Measurements from ENCODE around the gene MTMR3. TPM values are rescaled to one million over a fixed set of nuclear protein-coding genes. Genes with fewer than 3 reads are reported as not detected.

The MTMR3 gene
- total RNA-seq, 1 donor = 36.9 TPM

- Histone ChIP-seq H3K9me3 (ENCODE audit: low read depth, low read length) (no peaks in the 10 kb centered on the region), H3K4me1 (ENCODE audit: insufficient read depth, low read length) (peaks cover 26% of the 10 kb centered on the region), H3K27me3 (ENCODE audit: insufficient read depth, low read length) (no peaks in the 10 kb centered on the region), H3K79me2 (ENCODE audit: insufficient read depth, low read length) (no peaks in the 10 kb centered on the region), H3K4me3 (ENCODE audit: insufficient read depth, low read length) (no peak overlapping the region), H3K27ac (ENCODE audit: low read depth, low read length) (peak overlapping the region; percentile 48), H2AFZ (ENCODE audit: low read length) (no peak overlapping the region), H4K20me1 (ENCODE audit: insufficient read depth, low read length) (peaks cover 3% of the 10 kb centered on the region), H3K36me3 (ENCODE audit: insufficient read depth, low read length) (peaks cover 52% of the 10 kb centered on the region), H3K4me2 (ENCODE audit: insufficient read depth, low read length) (peak overlapping the region; percentile 22)
- TF ChIP-seq CTCF (IDR thresholded peaks at IDR 0.05; ENCODE audit: extremely low read depth, low read depth, low read length) = no peak
- DNase-seq (ENCODE audit: insufficient read length, low spot score, missing footprints) = peak; percentile 66
These were observed 133.6 kb downstream of the MTMR3 start for GRCh38 chr22:30016596-30016995.

GRCh38 chr22:30017375-30018223 lies 134.6 kb downstream of the MTMR3 start:
- H3K27ac ChIP-seq (ENCODE audit: low read depth, low read length) = peak overlapping the region; percentile 48

GRCh38 chr22:30020511-30020910 lies 137.5 kb downstream of the MTMR3 start:
- peaks cover 30% of the 10 kb centered on the region for H3K4me1 ChIP-seq (ENCODE audit: insufficient read depth, low read length)
- no peaks in the 10 kb centered on the region for H3K27me3 ChIP-seq (ENCODE audit: insufficient read depth, low read length)
- no peak overlapping the region for H3K27ac ChIP-seq (ENCODE audit: low read depth, low read length)
- no peak for DNase-seq (ENCODE audit: insufficient read length, low spot score, missing footprints)
- peaks cover 8% of the 10 kb centered on the region for H4K20me1 ChIP-seq (ENCODE audit: insufficient read depth, low read length)
- no peak for TF ChIP-seq CTCF (IDR thresholded peaks at IDR 0.05; ENCODE audit: extremely low read depth, low read depth, low read length)
- no peak overlapping the region for H3K4me2 ChIP-seq (ENCODE audit: insufficient read depth, low read length)
- no peak overlapping the region for H2AFZ ChIP-seq (ENCODE audit: low read length)
- H3K9me3 ChIP-seq (ENCODE audit: low read depth, low read length) = no peaks in the 10 kb centered on the region
- no peak overlapping the region for H3K4me3 ChIP-seq (ENCODE audit: insufficient read depth, low read length)
- H3K36me3 ChIP-seq (ENCODE audit: insufficient read depth, low read length) = peaks cover 51% of the 10 kb centered on the region
- H3K79me2 ChIP-seq (ENCODE audit: insufficient read depth, low read length) = no peaks in the 10 kb centered on the region

More at GRCh38 chr22:30017375-30018223, 134.6 kb downstream of the MTMR3 start:
- H2AFZ ChIP-seq (ENCODE audit: low read length) = no peak overlapping the region
- peaks cover 3% of the 10 kb centered on the region for H4K20me1 ChIP-seq (ENCODE audit: insufficient read depth, low read length)
- no peaks in the 10 kb centered on the region for H3K9me3 ChIP-seq (ENCODE audit: low read depth, low read length)
- no peak overlapping the region for H3K4me2 ChIP-seq (ENCODE audit: insufficient read depth, low read length)
- no peaks in the 10 kb centered on the region for H3K79me2 ChIP-seq (ENCODE audit: insufficient read depth, low read length)
- no peaks in the 10 kb centered on the region for H3K27me3 ChIP-seq (ENCODE audit: insufficient read depth, low read length)
- DNase-seq (ENCODE audit: insufficient read length, low spot score, missing footprints) = peak; percentile 87
- H3K4me1 ChIP-seq (ENCODE audit: insufficient read depth, low read length) = peaks cover 26% of the 10 kb centered on the region
- no peak overlapping the region for H3K4me3 ChIP-seq (ENCODE audit: insufficient read depth, low read length)
- H3K36me3 ChIP-seq (ENCODE audit: insufficient read depth, low read length) = peaks cover 45% of the 10 kb centered on the region
- TF ChIP-seq CTCF (IDR thresholded peaks at IDR 0.05; ENCODE audit: extremely low read depth, low read depth, low read length) = no peak

- H3K4me3 ChIP-seq (ENCODE audit: insufficient read depth, low read length) = no peak overlapping the region
- H2AFZ ChIP-seq (ENCODE audit: low read length) = no peak overlapping the region
- peaks cover 60% of the 10 kb centered on the region for H3K36me3 ChIP-seq (ENCODE audit: insufficient read depth, low read length)
- peaks cover 8% of the 10 kb centered on the region for H4K20me1 ChIP-seq (ENCODE audit: insufficient read depth, low read length)
- H3K9me3 ChIP-seq (ENCODE audit: low read depth, low read length) = no peaks in the 10 kb centered on the region
- no peak overlapping the region for H3K27ac ChIP-seq (ENCODE audit: low read depth, low read length)
- DNase-seq (ENCODE audit: insufficient read length, low spot score, missing footprints) = peak; percentile 45
- no peaks in the 10 kb centered on the region for H3K79me2 ChIP-seq (ENCODE audit: insufficient read depth, low read length)
- no peak overlapping the region for H3K4me2 ChIP-seq (ENCODE audit: insufficient read depth, low read length)
- H3K4me1 ChIP-seq (ENCODE audit: insufficient read depth, low read length) = peaks cover 22% of the 10 kb centered on the region
- TF ChIP-seq CTCF (IDR thresholded peaks at IDR 0.05; ENCODE audit: extremely low read depth, low read depth, low read length) = no peak
- no peaks in the 10 kb centered on the region for H3K27me3 ChIP-seq (ENCODE audit: insufficient read depth, low read length)
These were observed 138.4 kb downstream of the MTMR3 start for GRCh38 chr22:30021338-30021737.

Measured in osteoblast (primary cell).